ENCODE results near the gene CTPS2. TPM values are rescaled to one million over a fixed set of nuclear protein-coding genes. Genes with fewer than 3 reads are reported as not detected.

The CTPS2 gene
- total RNA-seq, 1 donor from 2014 or later = 5.7 TPM

GRCh38 chrX:16566571-16566970, 145.9 kb downstream of the CTPS2 start:
- DNase-seq (ENCODE audit: low read depth) = no peak

DNA sequence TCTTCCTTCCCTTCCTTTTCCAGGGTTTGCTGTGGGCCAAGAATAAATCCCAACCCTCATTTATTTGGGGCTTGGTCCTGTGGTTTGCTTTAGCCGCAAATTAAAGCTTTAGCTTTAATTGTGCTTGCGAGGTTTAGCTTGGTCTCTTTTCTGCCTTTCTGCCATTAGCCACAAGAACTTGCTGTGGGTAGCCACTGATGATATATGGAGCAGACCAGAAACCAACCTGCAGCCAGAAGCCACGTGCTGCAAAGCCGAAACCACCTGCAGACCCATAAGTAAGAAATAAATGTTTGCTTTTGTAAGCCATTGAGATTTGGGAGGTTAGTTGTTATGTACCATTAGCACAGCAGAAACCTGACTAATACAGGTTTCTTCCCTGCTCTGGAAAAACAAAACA, 152.3 kb downstream of the CTPS2 start:
- peak; percentile 5 for DNase-seq (ENCODE audit: low read depth)

- peak; percentile 41 for DNase-seq (ENCODE audit: low read depth)
Observed at GRCh38 chrX:16559206-16559619, 153.3 kb downstream of the CTPS2 start.

GRCh38 chrX:16558489-16558888, 154.0 kb downstream of the CTPS2 start:
- no peak for DNase-seq (ENCODE audit: low read depth)

DNA sequence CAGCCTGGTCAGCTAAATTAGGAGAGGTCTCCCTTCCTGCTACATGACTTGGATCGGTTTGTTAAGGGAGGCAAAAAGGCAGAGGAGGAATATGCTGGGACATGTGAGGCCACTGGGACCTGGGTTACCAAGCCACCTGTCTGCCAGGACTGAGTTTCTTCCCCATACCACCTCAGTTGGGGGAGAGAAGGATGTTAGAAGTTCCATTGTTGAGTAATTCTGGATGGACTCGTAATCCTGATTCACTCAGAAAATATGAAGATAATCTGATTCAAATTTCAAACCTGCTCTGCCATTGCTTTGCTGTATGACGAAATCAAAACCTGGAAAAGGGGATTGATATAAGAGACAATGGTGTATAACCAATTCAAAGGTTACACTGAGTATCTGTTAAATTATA, 159.9 kb downstream of the CTPS2 start:
- DNase-seq (ENCODE audit: low read depth) = no peak

DNA sequence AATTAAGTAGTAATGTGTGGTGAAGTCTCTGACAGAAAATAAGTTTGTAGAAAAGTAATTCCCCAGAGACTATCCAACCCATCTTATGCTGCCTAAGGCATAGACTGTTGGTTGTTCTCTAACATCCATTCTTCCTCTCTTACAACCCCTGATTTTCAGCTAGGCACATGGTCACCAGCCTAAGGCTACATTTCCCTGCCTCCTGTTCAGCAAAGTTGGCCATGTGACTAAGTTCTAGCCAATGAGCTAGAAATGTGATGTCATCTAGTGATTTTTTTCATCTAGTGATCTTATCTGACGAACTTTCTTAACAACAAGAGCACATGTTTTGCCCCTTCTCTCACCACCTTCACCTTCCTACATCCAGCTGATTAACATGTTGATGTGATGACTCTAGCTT, 164.8 kb downstream of the CTPS2 start:
- no peak for DNase-seq (ENCODE audit: low read depth)

GRCh38 chrX:16544969-16545368, 167.5 kb downstream of the CTPS2 start:
- no peak for DNase-seq (ENCODE audit: low read depth)

MicroRNAs encoded within 50 kb of the gene (microRNA counts, 767-probe panel; counts per million panel counts)
- not detected for microRNA hsa-miR-548am-3p

Small RNA genes within 50 kb of the gene (microRNA-seq; reads per million reads assigned to microRNA genes)
- gene MIR548AM = not detected

Other genes with a start within 250 kb of the CTPS2 start
- gene S100G, start 62.5 kb downstream of the CTPS2 start, total RNA-seq = not detected in 2 replicates
- 15.6 and 18.5 TPM in 2 replicates for gene SYAP1, start 6.9 kb upstream of the CTPS2 start, total RNA-seq
- gene TXLNG, start 73.8 kb upstream of the CTPS2 start, total RNA-seq = 5.8 and 6.3 TPM in 2 replicates
- gene RBBP7, start 157.7 kb upstream of the CTPS2 start, total RNA-seq = 87.1 and 96.9 TPM in 2 replicates
- gene REPS2, start 234.0 kb upstream of the CTPS2 start, total RNA-seq = 2.1 and 4.9 TPM in 2 replicates

All from myocyte (in vitro differentiated cells).